Stimulated activated naive B cell treated with anti-CD40 and anti-IgM and Interleukin-4, amounts not matched to agents 10 μg/mL and 1 μg/mL and 100 μg/mL, for 72 hours (primary cell): ENCODE results near the gene LRRC23.

ENCODE experiments used
- ATAC-seq, 2 donors: fragments of 150-1000 bp; cut with Tn5 transposase; replicated peaks; 2 replicates each; pipeline ENCODE4 v1.10.0; 2021; ENCODE audit warnings: moderate library complexity in 1 of 2
- DNase-seq: peaks from one replicate; pipeline ENCODE4 v3.0.0; 2021
- H3K27ac Mint-ChIP-seq: one replicate; pipeline ENCODE4 v1.8.0; 2022; ENCODE audit warnings: mild to moderate bottlenecking, mixed read lengths
- H3K27me3 Mint-ChIP-seq, 2 donors: one replicate each; pipeline ENCODE4 v1.8.0; 2022; ENCODE audit warnings: mixed read lengths in 2 of 2
- H3K36me3 Mint-ChIP-seq, 2 donors: one replicate each; pipeline ENCODE4 v1.8.0; 2022; ENCODE audit warnings: mixed read lengths in 2 of 2, mild to moderate bottlenecking in 1 of 2
- H3K4me1 Mint-ChIP-seq, 2 donors: one replicate each; pipeline ENCODE4 v1.8.0; 2022; ENCODE audit warnings: mixed read lengths in 2 of 2, mild to moderate bottlenecking in 1 of 2
- H3K4me3 Mint-ChIP-seq, 2 donors: one replicate each; pipeline ENCODE4 v1.8.0; 2022; ENCODE audit warnings: mild to moderate bottlenecking in 2 of 2, mixed read lengths in 2 of 2, moderate library complexity in 1 of 2
- H3K9me3 Mint-ChIP-seq, 2 donors: one replicate each; pipeline ENCODE4 v1.8.0; 2022; ENCODE audit warnings: mixed read lengths in 2 of 2, mild to moderate bottlenecking in 1 of 2

LRRC23 gene

GRCh38 chr12:6954316-6955107, 49.9 kb downstream of the LRRC23 start:
- H3K9me3 Mint-ChIP-seq = no peaks in the 10 kb centered on the region
- H3K27me3 Mint-ChIP-seq = no peaks in the 10 kb centered on the region
- H3K4me1 Mint-ChIP-seq = peaks cover 69 to 86% of the 10 kb centered on the region in 2 donors
- DNase-seq (no peak), ATAC-seq (no peak)
- peak overlapping the region; percentile 93 to 98 for H3K4me3 Mint-ChIP-seq
- H3K27ac Mint-ChIP-seq = peak overlapping the region; percentile 100
- peaks cover 71 to 82% of the 10 kb centered on the region in 2 donors for H3K36me3 Mint-ChIP-seq

DNA sequence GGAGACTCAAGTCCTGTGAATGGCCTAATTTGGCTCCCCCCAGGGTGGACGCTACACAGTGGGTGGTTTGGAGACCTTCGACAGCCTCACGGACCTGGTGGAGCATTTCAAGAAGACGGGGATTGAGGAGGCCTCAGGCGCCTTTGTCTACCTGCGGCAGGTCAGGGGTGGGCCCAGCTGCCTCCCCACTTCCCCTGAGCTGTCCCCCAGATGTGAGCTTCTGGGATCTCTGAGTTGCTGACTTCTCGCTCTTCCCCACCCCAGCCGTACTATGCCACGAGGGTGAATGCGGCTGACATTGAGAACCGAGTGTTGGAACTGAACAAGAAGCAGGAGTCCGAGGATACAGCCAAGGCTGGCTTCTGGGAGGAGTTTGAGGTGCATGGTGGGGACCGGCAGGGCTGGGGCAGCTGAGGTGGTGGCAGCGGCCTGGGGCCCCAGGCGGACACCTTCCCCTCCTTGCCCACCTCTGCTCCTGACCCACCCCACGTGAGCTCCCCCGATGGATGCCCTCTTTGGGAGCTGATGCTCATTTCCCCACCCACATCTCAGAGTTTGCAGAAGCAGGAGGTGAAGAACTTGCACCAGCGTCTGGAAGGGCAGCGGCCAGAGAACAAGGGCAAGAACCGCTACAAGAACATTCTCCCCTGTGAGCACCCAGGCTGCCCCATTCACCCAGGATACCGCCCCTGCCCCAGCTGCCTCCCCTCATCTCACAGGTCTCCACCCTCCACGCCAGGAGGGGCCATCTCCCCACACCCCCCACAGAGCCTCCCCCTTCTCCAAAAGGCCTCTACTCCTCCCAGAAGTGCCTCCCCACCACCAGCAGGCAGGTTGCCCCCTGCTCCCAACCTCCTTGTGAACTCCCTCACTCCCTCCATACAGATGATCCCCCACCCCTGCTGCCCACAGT, 50.7 kb downstream of the LRRC23 start:
- peak overlapping the region; percentile 100 for H3K27ac Mint-ChIP-seq
- H3K4me1 Mint-ChIP-seq = peaks cover 70 to 86% of the 10 kb centered on the region in 2 donors
- H3K36me3 Mint-ChIP-seq = peaks cover 79 to 89% of the 10 kb centered on the region in 2 donors
- ATAC-seq = no peak
- no peaks in the 10 kb centered on the region for H3K27me3 Mint-ChIP-seq
- no peaks in the 10 kb centered on the region for H3K9me3 Mint-ChIP-seq
- no peak for DNase-seq
- H3K4me3 Mint-ChIP-seq = peak overlapping the region; percentile 93 to 98

DNA sequence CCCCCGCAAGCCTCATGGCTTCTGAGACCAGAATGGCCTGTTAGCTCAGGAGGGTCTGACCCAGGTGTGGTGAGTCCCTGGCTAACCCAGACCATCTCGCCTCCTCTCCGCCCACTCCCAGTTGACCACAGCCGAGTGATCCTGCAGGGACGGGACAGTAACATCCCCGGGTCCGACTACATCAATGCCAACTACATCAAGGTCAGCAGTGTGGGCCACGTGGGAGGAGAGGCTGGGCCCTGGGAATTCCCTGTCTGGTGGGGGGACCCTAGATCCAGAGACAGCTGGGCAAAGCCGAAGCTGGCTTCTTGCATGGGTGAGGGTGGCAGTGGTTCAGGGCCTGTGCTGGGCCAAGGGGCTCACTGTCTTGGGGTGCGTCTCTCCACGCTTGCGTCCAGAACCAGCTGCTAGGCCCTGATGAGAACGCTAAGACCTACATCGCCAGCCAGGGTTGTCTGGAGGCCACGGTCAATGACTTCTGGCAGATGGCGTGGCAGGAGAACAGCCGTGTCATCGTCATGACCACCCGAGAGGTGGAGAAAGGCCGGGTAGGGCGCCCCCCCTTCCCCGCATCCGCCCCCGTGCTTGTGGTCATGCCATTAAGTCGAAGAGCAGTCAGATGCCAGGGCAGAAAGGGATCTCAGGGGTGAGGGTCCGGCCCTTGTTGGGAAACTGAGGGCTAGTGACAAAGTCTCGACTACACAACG, 51.6 kb downstream of the LRRC23 start:
- H3K36me3 Mint-ChIP-seq = peaks cover 83 to 94% of the 10 kb centered on the region in 2 donors
- H3K4me1 Mint-ChIP-seq = peaks cover 71 to 86% of the 10 kb centered on the region in 2 donors
- peak overlapping the region; percentile 100 for H3K27ac Mint-ChIP-seq
- H3K4me3 Mint-ChIP-seq = peak overlapping the region; percentile 93 to 98
- H3K9me3 Mint-ChIP-seq = no peaks in the 10 kb centered on the region
- DNase-seq (no peak), ATAC-seq (no peak)
- H3K27me3 Mint-ChIP-seq = no peaks in the 10 kb centered on the region

- H3K36me3 Mint-ChIP-seq = peaks cover 79 to 96% of the 10 kb centered on the region in 2 donors
- no peaks in the 10 kb centered on the region for H3K27me3 Mint-ChIP-seq
- H3K4me3 Mint-ChIP-seq = peak overlapping the region; percentile 93 to 98
- H3K4me1 Mint-ChIP-seq = peaks cover 81 to 97% of the 10 kb centered on the region in 2 donors
- H3K27ac Mint-ChIP-seq = peak overlapping the region; percentile 100
- no peak for ATAC-seq
- no peak for DNase-seq
- H3K9me3 Mint-ChIP-seq = no peaks in the 10 kb centered on the region
Observed at GRCh38 chr12:6957151-6957701, 52.6 kb downstream of the LRRC23 start.

DNA sequence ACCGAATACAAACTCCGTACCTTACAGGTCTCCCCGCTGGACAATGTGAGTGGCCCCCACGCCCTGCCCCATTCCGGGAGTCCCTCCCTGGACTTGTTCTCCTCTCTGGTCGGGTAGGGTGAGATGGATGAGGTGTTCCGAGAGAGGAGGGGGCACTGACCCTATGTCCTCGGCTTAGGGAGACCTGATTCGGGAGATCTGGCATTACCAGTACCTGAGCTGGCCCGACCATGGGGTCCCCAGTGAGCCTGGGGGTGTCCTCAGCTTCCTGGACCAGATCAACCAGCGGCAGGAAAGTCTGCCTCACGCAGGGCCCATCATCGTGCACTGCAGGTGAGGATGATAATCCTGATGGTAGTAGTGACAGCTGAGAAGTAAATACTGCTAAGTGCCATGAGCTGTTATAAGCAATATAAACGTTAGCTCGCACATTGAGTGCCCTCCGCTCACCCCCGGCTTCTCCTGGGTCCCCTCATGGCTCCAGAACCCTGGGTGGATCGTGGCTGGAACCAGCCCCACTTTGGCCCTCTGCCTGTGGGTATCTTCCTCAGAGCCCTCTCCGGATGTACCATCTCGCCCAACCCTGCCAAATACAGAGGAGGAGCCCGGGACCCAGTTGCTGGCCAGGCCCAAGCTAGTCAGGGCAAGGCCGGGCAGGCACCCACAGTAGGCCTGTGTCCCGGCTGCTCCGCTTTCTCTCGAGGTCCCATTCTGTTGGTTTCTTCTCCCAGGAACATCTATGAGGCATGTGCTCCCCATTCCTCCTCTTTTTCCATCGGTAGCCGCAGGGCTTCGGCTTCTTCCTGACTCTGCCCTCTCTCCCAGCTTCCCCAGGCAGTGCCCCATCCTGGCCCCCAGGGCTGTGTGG, 53.4 kb downstream of the LRRC23 start:
- no peak for DNase-seq
- Mint-ChIP-seq H3K4me3 (peak overlapping the region; percentile 89), H3K9me3 (no peaks in the 10 kb centered on the region), H3K27me3 (no peaks in the 10 kb centered on the region), H3K4me1 (peaks cover 88 to 100% of the 10 kb centered on the region in 2 donors), H3K36me3 (peaks cover 78 to 95% of the 10 kb centered on the region in 2 donors), H3K27ac (peak overlapping the region; percentile 98)
- ATAC-seq = no peak

DNA sequence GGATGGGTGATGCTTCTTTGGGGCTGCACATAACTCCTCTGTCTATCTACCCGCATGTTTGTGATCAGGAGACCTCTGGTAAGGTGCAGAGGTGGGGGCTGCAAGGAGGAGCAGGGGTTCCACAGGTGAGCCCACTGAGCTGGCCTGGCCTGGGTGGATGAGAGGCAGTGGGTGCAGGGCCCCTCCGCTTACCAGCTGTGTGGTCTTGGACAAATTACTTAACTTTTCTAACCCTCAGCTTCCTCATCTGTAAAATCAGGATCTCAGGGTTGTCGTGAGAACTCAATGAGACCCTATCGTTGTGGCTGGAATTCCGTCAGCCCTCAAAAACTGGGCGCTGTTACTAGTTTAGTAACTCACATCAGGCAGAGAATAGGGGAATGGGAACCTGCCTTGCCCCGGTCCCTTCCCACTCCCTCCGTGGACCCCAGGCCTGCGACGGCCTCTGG, 54.0 kb downstream of the LRRC23 start:
- H3K4me1 Mint-ChIP-seq = peaks cover 88 to 97% of the 10 kb centered on the region in 2 donors
- peak overlapping the region; percentile 98 for H3K27ac Mint-ChIP-seq
- no peaks in the 10 kb centered on the region for H3K9me3 Mint-ChIP-seq
- peaks cover 72 to 92% of the 10 kb centered on the region in 2 donors for H3K36me3 Mint-ChIP-seq
- DNase-seq (no peak), ATAC-seq (no peak)
- H3K4me3 Mint-ChIP-seq = peak overlapping the region; percentile 89
- H3K27me3 Mint-ChIP-seq = no peaks in the 10 kb centered on the region

DNA sequence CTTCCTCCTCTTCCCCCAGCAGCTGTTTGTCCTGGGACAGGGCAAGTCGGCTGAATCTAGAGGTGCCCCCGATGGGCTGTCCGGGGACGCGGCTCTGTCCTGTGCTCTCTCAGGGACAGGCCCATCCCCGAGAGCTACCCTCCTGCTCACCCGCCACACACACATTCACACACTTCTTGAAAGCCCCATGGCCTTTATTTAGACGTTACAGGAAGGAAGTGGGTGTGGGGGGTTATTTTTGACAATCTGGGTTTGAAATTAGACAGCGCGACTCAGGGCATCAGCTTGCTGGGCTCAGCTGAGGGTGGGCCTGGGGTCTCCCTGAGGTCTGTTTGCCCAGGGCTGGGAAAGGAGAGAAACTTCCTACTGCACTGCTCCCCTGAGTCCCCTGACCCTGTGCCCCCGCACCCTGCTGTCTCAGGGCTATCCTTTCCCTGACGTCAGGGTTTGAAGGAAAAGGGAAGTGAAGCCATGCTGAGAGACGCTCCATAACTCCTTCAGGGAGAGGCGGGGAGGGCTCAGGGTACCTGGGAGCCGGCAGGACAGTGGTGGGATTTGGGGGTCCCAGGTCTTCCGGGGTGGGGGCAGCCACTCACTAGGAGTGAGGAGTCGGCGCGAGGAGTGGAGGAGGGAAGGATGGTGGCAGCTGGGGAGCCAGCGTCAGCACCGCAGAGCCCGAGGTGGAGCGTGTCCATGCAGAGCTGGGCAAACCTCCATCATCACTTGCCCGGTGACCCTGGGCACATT, 54.6 kb downstream of the LRRC23 start:
- DNase-seq (peak; percentile 80), ATAC-seq (peak; percentile 68 to 71)
- H3K9me3 Mint-ChIP-seq = no peaks in the 10 kb centered on the region
- peak overlapping the region; percentile 89 for H3K4me3 Mint-ChIP-seq
- H3K27me3 Mint-ChIP-seq = no peaks in the 10 kb centered on the region
- H3K4me1 Mint-ChIP-seq = peaks cover 84 to 96% of the 10 kb centered on the region in 2 donors
- peaks cover 68 to 86% of the 10 kb centered on the region in 2 donors for H3K36me3 Mint-ChIP-seq
- H3K27ac Mint-ChIP-seq = peak overlapping the region; percentile 98

DNA sequence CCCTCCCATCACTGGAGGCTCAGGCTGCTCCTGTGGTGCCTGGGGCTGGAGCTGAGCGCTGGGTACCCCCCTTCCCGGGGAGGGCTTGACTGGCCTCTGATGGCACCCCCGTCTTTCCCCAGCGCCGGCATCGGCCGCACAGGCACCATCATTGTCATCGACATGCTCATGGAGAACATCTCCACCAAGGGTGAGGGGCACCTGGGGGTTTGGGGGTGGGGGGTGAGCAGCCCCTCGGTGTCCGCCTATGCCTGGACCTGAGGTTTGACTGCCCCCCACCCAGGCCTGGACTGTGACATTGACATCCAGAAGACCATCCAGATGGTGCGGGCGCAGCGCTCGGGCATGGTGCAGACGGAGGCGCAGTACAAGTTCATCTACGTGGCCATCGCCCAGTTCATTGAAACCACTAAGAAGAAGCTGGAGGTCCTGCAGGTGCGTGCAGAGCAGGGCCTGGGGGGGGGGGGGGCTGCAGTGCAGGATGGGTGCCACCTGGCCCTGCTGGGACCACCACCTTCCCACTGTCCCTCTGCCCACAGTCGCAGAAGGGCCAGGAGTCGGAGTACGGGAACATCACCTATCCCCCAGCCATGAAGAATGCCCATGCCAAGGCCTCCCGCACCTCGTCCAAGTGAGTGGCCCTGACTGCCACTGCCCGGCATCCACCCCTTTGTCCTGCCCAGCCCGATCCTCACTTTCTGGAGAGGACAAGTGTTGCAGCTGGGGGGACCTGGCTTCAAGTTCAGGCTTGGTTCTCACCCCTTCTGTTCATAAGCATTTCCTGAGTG, 55.4 kb downstream of the LRRC23 start:
- Mint-ChIP-seq H3K4me1 (peaks cover 78 to 96% of the 10 kb centered on the region in 2 donors), H3K27me3 (no peaks in the 10 kb centered on the region), H3K4me3 (peak overlapping the region; percentile 89), H3K27ac (peak overlapping the region; percentile 98), H3K9me3 (no peaks in the 10 kb centered on the region), H3K36me3 (peaks cover 60 to 82% of the 10 kb centered on the region in 2 donors)
- ATAC-seq = no peak
- DNase-seq = no peak

GRCh38 chr12:6960593-6961277, 56.1 kb downstream of the LRRC23 start:
- DNase-seq (peak; percentile 7), ATAC-seq (peak; percentile 4 to 15)
- Mint-ChIP-seq H3K4me3 (peak overlapping the region; percentile 89), H3K36me3 (peaks cover 62 to 82% of the 10 kb centered on the region in 2 donors), H3K27ac (peak overlapping the region; percentile 98), H3K4me1 (peaks cover 79 to 96% of the 10 kb centered on the region in 2 donors), H3K9me3 (no peaks in the 10 kb centered on the region), H3K27me3 (no peaks in the 10 kb centered on the region)

DNA sequence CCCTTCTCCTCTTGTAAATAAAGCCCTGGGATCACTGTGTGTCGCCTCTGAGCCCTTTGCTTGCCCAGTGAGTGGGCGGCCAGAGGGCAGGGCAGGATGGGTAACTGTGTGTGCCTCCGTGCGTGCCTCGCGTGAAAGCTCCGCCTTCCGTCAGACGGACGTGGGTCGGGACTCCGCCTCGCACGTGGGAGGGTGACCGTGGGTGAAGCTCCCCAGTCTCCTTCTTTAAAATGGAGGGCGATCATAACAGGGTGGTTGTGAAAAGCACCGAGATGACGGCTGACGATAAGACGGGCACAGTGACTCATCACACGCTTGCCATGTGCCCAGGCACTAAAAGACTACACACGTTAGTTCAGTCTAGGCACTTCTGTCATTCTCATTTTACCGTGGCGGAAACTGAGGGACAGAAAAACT, 56.7 kb downstream of the LRRC23 start:
- Mint-ChIP-seq H3K4me3 (peak overlapping the region; percentile 89), H3K4me1 (peaks cover 76 to 95% of the 10 kb centered on the region in 2 donors), H3K36me3 (peaks cover 60 to 81% of the 10 kb centered on the region in 2 donors), H3K9me3 (no peaks in the 10 kb centered on the region), H3K27me3 (no peaks in the 10 kb centered on the region), H3K27ac (peak overlapping the region; percentile 98)
- DNase-seq = peak; percentile 89
- ATAC-seq = peak; percentile 52 to 54

- DNase-seq (no peak), ATAC-seq (peak; percentile 13 to 16)
- H3K27ac Mint-ChIP-seq = peak overlapping the region; percentile 98
- peak overlapping the region; percentile 89 for H3K4me3 Mint-ChIP-seq
- no peaks in the 10 kb centered on the region for H3K27me3 Mint-ChIP-seq
- peaks cover 57 to 79% of the 10 kb centered on the region in 2 donors for H3K36me3 Mint-ChIP-seq
- peaks cover 73 to 95% of the 10 kb centered on the region in 2 donors for H3K4me1 Mint-ChIP-seq
- no peaks in the 10 kb centered on the region for H3K9me3 Mint-ChIP-seq
Observed at GRCh38 chr12:6961695-6962284, 57.2 kb downstream of the LRRC23 start.
